LNCaP clone FGC (cell line): Measurements from ENCODE around the gene PDE3B.
"Not testable (repeated sequence)": the region's sequence is repeated elsewhere in the genome, so short reads cannot be mapped to it uniquely, and the experiment has no call there.

ENCODE experiments used
- DNase-seq: peaks from one replicate; pipeline ENCODE4 v3.0.0-alpha.2; 2011; ENCODE audit warnings: low read depth
- H3K4me3 ChIP-seq: 2 replicates; pipeline ENCODE4 v1.5.1; 2011; ENCODE audit warnings: mild to moderate bottlenecking, low read depth, low read length, control low read depth
- CTCF ChIP-seq: IDR thresholded peaks from 2 replicates; pipeline ENCODE4 v1.5.1; 2012; ENCODE audit warnings: mild to moderate bottlenecking; ENCODE audit not compliant: control insufficient read depth, insufficient read depth; ENCODE audit errors: extremely low read depth

Gene PDE3B

DNA sequence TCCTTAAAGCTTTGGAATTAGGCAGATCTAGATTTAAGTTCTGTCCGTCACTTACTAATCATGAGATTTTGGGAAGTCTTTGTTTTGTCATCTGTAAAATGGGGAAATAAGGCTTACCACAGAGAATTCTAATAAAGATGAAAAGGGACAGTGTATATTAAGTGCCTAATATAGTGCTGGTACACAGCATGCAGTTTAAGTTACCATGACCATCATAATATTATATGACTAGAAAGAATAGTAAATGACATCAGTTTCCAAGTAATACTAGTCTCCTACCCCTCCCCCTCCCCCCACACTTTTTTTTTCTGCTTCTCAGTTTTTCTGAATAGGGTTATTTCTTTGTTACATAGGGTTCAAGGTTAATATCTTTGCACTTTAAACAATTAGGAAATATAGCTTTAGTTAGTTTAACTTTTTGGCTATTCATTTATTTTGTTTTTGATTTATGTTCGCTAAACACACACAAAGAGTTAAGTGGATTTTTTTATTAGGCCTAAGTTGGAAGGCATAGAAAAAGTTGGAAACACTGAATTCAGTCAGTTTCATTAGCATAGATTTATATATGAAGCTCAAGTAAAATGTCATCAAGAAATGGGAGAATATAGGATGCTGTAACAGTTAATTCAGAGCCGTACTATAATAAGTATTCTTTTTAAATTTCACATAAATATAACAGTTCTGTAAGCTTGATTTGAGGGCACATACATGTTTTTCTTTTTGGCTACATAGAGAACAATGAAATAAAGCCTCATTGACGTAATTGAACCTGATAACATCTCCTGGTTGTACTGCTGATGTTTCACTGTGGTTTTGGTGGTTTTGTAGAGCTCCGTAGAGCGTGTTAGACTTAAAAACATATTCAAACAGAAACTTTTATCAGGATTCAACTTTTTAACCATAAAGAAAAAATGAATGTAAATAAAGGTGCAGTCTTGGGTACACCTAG, 121.2 kb downstream of the PDE3B start:
- no peak for TF ChIP-seq CTCF
- H3K4me3 ChIP-seq = no peak overlapping the region
- no peak for DNase-seq

GRCh38 chr11:14766585-14766984, 123.0 kb downstream of the PDE3B start:
- no peak for TF ChIP-seq CTCF
- H3K4me3 ChIP-seq = no peak overlapping the region
- DNase-seq = no peak

- H3K4me3 ChIP-seq = no peak overlapping the region
- no peak for TF ChIP-seq CTCF
- no peak for DNase-seq
These were observed 125.1 kb downstream of the PDE3B start for GRCh38 chr11:14768526-14769188.

DNA sequence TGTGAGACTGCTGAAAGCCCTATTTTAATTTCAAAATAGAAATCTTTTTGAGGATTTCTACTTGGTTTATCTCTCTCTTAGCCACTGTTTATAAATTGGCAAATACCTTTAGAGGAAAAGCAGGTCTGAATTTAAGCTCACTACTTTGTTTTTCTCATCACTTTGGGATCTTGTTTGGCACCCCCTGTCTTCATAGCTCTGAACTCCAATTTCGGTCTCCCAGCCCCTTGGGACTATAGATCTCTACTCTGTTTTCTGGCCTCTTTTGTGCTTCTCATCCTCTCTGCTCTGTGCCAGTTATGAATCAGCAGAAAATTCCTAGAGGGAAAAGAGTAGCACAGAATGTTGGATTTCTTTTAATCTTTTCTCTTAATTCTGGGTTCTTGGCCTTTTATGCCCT, 130.2 kb downstream of the PDE3B start:
- no peak for TF ChIP-seq CTCF
- no peak for DNase-seq
- no peak overlapping the region for H3K4me3 ChIP-seq

GRCh38 chr11:14774721-14775120, 131.1 kb downstream of the PDE3B start:
- no peak for DNase-seq
- TF ChIP-seq CTCF = no peak
- H3K4me3 ChIP-seq = no peak overlapping the region

GRCh38 chr11:14775897-14776296, 132.3 kb downstream of the PDE3B start:
- H3K4me3 ChIP-seq = no peak overlapping the region
- no peak for TF ChIP-seq CTCF

DNA sequence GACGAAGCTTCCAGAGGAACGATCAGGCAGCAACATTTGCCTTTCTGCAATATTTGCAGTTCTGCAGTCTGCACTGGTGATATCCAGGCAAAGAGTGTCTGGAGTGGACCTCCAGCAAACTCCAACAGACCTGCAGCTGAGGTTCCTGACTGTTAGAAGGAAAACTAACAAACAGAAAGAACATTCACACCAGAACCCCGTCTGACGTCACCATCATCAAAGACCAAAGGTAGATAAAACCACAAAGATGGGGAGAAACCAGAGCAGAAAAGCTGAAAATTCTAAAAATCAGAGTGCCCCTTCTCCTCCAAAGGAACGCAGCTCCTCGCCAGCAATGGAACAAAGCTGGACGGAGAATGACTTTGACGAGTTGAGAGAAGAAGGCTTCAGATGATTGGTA, 134.9 kb downstream of the PDE3B start:
- DNase-seq, H3K4me3 ChIP-seq: not testable (repeated sequence)

More at GRCh38 chr11:14775897-14776296, 132.3 kb downstream of the PDE3B start:
- DNase-seq = no peak
